Measurements from ENCODE around the gene THAP2.

GRCh38 chr12:71665090-71665463 lies 976 bp downstream of the THAP2 start:
- TF ChIP-seq POLR2A (IDR thresholded peaks at IDR 0.05; ENCODE audit: low read depth, low read length), result no peak
- TF ChIP-seq POLR2AphosphoS5 (IDR thresholded peaks at IDR 0.05; ENCODE audit: low read depth, low read length), result no peak
- no peak for TF ChIP-seq SPI1 (IDR thresholded peaks at IDR 0.05; ENCODE audit: low read depth, low read length)
- no peak for TF ChIP-seq POU2F2 (IDR thresholded peaks at IDR 0.05; ENCODE audit: low read depth, low read length)
- no peak for TF ChIP-seq TAF1 (IDR thresholded peaks at IDR 0.05; ENCODE audit: low read depth, low read length)

Data from GM12891 (cell line).